Measurements from ENCODE around the gene FBLN7. TPM values are rescaled to one million over a fixed set of nuclear protein-coding genes. Genes with fewer than 3 reads are reported as not detected.
A peak's percentile ranks its signal among the peaks of the same experiment; 100 is the strongest.

FBLN7 gene
- total RNA-seq, 4 donors from 2014 or later, result 3.6 to 10.2 (median 5.9) TPM

DNA sequence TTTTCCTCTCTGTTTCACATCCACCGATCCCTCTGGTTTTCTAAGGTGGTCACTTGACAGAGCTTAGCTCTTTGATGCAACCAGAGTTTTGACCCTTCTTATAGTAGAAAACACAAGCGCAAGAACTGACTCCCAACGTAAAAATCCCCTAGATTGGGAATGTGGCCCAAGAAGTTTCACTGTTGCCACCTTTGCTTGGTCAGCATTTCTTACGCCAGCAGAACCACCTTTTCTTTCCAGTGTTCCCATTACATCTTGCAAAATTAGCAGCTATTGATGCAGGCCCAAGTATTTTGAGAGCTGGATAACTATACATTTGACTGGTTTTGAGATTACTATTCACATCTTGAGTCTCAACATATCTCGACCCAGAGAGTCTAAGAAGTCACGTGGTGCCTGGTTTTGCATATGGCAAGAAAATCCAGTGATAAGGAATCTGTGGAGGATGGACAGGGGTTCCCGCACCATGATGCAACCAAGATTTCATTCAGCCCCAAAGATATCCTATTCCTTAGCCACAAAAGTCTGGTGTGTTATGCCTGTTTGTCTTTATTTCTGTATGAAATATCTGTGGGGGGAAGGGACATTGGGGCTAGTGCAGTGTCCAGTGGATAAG, 37.9 kb downstream of the FBLN7 start:
- no peak overlapping the region for H3K4me3 ChIP-seq (ENCODE audit: low read depth, poor library complexity, severe bottlenecking)
- TF ChIP-seq CTCF (IDR thresholded peaks at IDR 0.05), result no peak
- TF ChIP-seq POLR2A (IDR thresholded peaks at IDR 0.05), result no peak
- no peak for DNase-seq (ENCODE audit: low spot score in 2 of 2)
- intact Hi-C loops (cut with DNase I; ENCODE audit: low total_unique reads), result no loop called here
- WGBS, 2 donors, result 97 to 98% methylated on average over 7 of the region's 7 CpGs

DNA sequence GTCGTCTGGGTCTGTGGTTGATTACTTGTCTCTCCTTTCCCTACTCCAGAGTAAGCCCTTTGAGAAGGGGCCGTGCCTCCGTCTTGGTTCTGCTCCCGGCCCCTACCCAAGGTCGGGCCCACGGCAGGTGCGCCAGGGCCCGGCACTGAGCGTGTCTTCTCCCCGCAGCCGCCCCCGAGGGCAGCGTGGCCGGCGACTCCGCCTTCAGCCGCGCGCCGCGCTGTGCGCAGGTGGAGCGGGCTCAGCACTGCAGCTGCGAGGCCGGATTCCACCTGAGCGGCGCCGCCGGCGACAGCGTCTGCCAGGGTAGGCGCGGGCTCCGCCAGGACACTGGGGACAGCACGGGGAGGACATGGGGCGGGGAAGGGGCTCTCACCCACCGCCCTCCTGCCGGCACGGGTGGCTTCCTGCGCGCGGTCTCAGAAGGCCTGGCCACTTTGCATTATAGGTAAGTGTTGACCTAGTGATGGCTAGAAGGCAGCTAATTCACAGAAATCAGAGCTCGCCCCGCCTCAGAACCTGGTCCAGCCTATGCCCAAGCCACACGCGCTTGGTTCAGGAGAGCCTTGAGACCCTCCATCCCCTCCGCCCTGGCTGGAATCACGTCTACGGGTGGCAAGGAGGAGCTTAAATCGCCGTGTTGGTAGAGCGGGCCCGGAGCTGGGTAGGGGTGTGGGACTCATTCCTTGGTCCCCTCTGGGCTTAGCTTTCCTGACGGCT, 43.5 kb downstream of the FBLN7 start:
- TF ChIP-seq CTCF (IDR thresholded peaks at IDR 0.05) (no peak), POLR2A (IDR thresholded peaks at IDR 0.05) (no peak)
- intact Hi-C loops (cut with DNase I; ENCODE audit: low total_unique reads), result no loop called here
- DNase-seq (ENCODE audit: low spot score in 2 of 2), result peak in 1 of 2 donors; percentile 80
- no peak overlapping the region for H3K4me3 ChIP-seq (ENCODE audit: low read depth, poor library complexity, severe bottlenecking)
- WGBS, 2 donors, result 30 to 34% methylated on average over 45 to 52 of the region's 54 CpGs

DNA sequence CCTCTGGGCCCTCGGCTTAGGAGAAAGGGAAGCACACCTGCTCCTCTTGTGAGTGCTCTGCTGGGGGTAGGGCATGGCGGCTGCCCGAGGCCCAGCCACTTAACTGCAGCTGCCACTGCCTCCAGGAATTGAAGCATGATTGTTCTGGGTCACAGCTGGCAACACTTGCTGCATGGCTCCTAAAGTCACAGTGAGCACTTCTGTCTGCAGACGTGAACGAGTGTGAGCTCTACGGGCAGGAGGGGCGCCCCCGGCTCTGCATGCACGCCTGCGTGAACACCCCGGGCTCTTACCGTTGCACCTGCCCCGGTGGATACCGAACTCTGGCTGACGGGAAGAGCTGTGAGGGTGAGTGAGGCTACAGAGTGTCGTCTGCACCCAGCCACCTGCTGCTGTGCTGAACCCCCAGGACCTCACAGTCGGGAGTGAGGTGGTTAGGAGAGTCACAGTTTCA, 44.4 kb downstream of the FBLN7 start:
- peak in 1 of 2 donors; percentile 63 for DNase-seq (ENCODE audit: low spot score in 2 of 2)
- WGBS, 2 donors, result 78 to 90% methylated on average over 17 of the region's 17 CpGs
- intact Hi-C loops (cut with DNase I; ENCODE audit: low total_unique reads), result no loop called here

GRCh38 chr2:112183327-112184025, 45.3 kb downstream of the FBLN7 start:
- 83 to 93% methylated on average over 8 of the region's 8 CpGs for whole genome bisulfite sequencing, 2 donors

More for the DNA sequence above, 44.4 kb downstream of the FBLN7 start:
- TF ChIP-seq CTCF (IDR thresholded peaks at IDR 0.05), result no peak
- no peak for TF ChIP-seq POLR2A (IDR thresholded peaks at IDR 0.05)
- H3K4me3 ChIP-seq (ENCODE audit: low read depth, poor library complexity, severe bottlenecking), result no peak overlapping the region

GRCh38 chr2:112184121-112184520, 45.9 kb downstream of the FBLN7 start:
- intact Hi-C loops (cut with DNase I; ENCODE audit: low total_unique reads), result no loop called here
- TF ChIP-seq CTCF (IDR thresholded peaks at IDR 0.05) (no peak), POLR2A (IDR thresholded peaks at IDR 0.05) (no peak)

More at GRCh38 chr2:112183327-112184025, 45.3 kb downstream of the FBLN7 start:
- TF ChIP-seq CTCF (IDR thresholded peaks at IDR 0.05) (no peak), POLR2A (IDR thresholded peaks at IDR 0.05) (no peak)
- no peak for DNase-seq (ENCODE audit: low spot score in 2 of 2)
- no peak overlapping the region for H3K4me3 ChIP-seq (ENCODE audit: low read depth, poor library complexity, severe bottlenecking)
- intact Hi-C loops (cut with DNase I; ENCODE audit: low total_unique reads), result no loop called here

More at GRCh38 chr2:112184121-112184520, 45.9 kb downstream of the FBLN7 start:
- WGBS, 2 donors, result 88 to 95% methylated on average over 8 of the region's 8 CpGs
- H3K4me3 ChIP-seq (ENCODE audit: low read depth, poor library complexity, severe bottlenecking), result no peak overlapping the region
- DNase-seq (ENCODE audit: low spot score in 2 of 2), result no peak

Measured in lower leg skin (tissue), 4 donors.